Measurements from ENCODE around the gene GJB5. TPM values are rescaled to one million over a fixed set of nuclear protein-coding genes. Genes with fewer than 3 reads are reported as not detected.

Gene GJB5
- total RNA-seq, 1 donor from 2014 or later = 6.2 TPM

DNA sequence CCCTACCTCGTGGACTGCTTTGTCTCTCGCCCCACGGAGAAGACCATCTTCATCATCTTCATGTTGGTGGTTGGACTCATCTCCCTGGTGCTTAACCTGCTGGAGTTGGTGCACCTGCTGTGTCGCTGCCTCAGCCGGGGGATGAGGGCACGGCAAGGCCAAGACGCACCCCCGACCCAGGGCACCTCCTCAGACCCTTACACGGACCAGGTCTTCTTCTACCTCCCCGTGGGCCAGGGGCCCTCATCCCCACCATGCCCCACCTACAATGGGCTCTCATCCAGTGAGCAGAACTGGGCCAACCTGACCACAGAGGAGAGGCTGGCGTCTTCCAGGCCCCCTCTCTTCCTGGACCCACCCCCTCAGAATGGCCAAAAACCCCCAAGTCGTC lies 39.9 kb downstream of the GJB5 start:
- DNase-seq (ENCODE audit: low spot score) = no peak

GRCh38 chr1:34795916-34796315 lies 41.1 kb downstream of the GJB5 start:
- DNase-seq (ENCODE audit: low spot score) = no peak

GRCh38 chr1:34796990-34797389 lies 42.1 kb downstream of the GJB5 start:
- no peak for DNase-seq (ENCODE audit: low spot score)

DNA sequence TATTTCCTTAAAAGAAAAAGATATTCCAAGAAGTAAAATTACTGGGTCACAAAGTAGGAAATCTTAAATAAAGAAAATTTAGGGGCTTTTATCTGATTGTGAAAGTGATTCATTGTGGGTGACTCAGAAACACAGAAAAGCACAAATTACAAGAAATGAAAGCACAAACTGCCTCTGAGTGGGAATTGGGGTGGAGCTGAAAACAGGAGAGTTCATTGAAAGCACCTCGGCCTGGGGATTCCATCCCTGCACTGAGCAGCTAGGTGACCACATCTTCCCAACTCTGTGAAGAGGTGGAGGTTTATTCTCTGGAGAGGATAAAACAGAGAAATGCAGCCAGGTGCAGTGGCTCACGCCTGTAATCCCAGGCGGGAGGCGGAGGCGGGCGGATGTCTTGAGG lies 45.4 kb downstream of the GJB5 start:
- DNase-seq (ENCODE audit: low spot score) = no peak

GRCh38 chr1:34803770-34804169 lies 48.9 kb downstream of the GJB5 start:
- DNase-seq (ENCODE audit: low spot score) = no peak

- DNase-seq (ENCODE audit: low spot score) = no peak
These were observed 51.5 kb downstream of the GJB5 start for GRCh38 chr1:34806396-34806795.

Other genes starting within 250 kb of the GJB5 start
- gene GJB4, start 4.7 kb downstream of the GJB5 start, total RNA-seq = 6.1 TPM
- gene GJB3, start 26.2 kb downstream of the GJB5 start, total RNA-seq = 6.3 TPM
- 9.0 TPM for gene GJA4, start 38.0 kb downstream of the GJB5 start, total RNA-seq
- gene SMIM12, start 104.7 kb downstream of the GJB5 start, total RNA-seq = 28.9 TPM
- 0.43 TPM for gene DLGAP3, start 174.6 kb downstream of the GJB5 start, total RNA-seq
- 70.2 TPM for gene TMEM35B, start 230.3 kb downstream of the GJB5 start, total RNA-seq